Panc1 (cell line): ENCODE measurements around the gene NR1H4. TPM values are rescaled to one million over a fixed set of nuclear protein-coding genes. Genes with fewer than 3 reads are reported as not detected.
A peak's percentile ranks its signal among the peaks of the same experiment; 100 is the strongest.
"Not testable (repeated sequence)": the region's sequence is repeated elsewhere in the genome, so short reads cannot be mapped to it uniquely, and the experiment has no call there.

ENCODE experiments used
- ATAC-seq: fragments of 200-7000 bp; cut with Tn5 transposase; 2 replicates; pipeline ENCODE4 v1.9.1; 2020; ENCODE audit warnings: mild to moderate bottlenecking, moderate library complexity
- BruUV-seq: library from RNA; stranded (reverse); fragments of 400-500 nt; replicated peaks from 2 replicates; lab custom pipeline; 2021; lab: Mats Ljungman, UMichigan
- CTCF ChIA-PET: fragments of 300-600 bp; sonication (Branson Sonifier 250); formaldehyde crosslinking; loops from one replicate; lab custom pipeline; 2022; ENCODE audit warnings: antibody characterized with exemption; lab: Charles Lee
- POLR2A ChIA-PET: fragments of 300-600 bp; sonication (Branson Sonifier 250); formaldehyde crosslinking; loops from one replicate; lab custom pipeline; 2022; ENCODE audit warnings: antibody characterized with exemption; lab: Charles Lee
- DNase-seq: peaks from one replicate; pipeline ENCODE4 v3.0.0-alpha.2; 2010; ENCODE audit warnings: low read depth, low spot score
- H3K27ac ChIP-seq: 2 replicates; pipeline ENCODE4 v1.5.1; 2011; ENCODE audit warnings: mild to moderate bottlenecking, low read length, inconsistent platforms
- H3K27me3 ChIP-seq: fragments of 200-500 bp; sonication (Bioruptor generic); 2 replicates; pipeline ENCODE4 v1.6.0; 2014; ENCODE audit warnings: low read length, inconsistent platforms; ENCODE audit not compliant: control insufficient read depth, insufficient read depth
- H3K36me3 ChIP-seq: fragments of 200-500 bp; sonication (Bioruptor generic); 2 replicates; pipeline ENCODE4 v1.5.1; 2014; ENCODE audit warnings: inconsistent platforms, mild to moderate bottlenecking, low read length, moderate library complexity; ENCODE audit not compliant: control insufficient read depth, insufficient read depth
- H3K4me1 ChIP-seq: 2 replicates; pipeline ENCODE4 v1.5.1; 2011; ENCODE audit warnings: inconsistent platforms, mild to moderate bottlenecking, low read length, moderate library complexity; ENCODE audit not compliant: control insufficient read depth, insufficient read depth
- H3K4me3 ChIP-seq, 2 experiments: 2 replicates each; pipeline ENCODE4 v1.5.1; 2011 to 2012; ENCODE audit warnings: low read depth in 2 of 2, low read length in 2 of 2, mild to moderate bottlenecking in 2 of 2, inconsistent platforms in 1 of 2, moderate library complexity in 1 of 2
- H3K9me3 ChIP-seq: fragments of 200-500 bp; sonication (Bioruptor generic); 2 replicates; pipeline ENCODE4 v1.5.1; 2014; ENCODE audit warnings: low read depth, mild to moderate bottlenecking, inconsistent platforms, low read length, moderate library complexity; ENCODE audit not compliant: control insufficient read depth, insufficient read depth
- CTCF ChIP-seq: fragments of 450-650 bp; IDR thresholded peaks from 2 replicates; pipeline ENCODE4 v1.5.1; 2017; ENCODE audit warnings: mild to moderate bottlenecking
- POLR2AphosphoS5 ChIP-seq: IDR thresholded peaks from 2 replicates; pipeline ENCODE4 v1.6.1; 2012; ENCODE audit warnings: mild to moderate bottlenecking, low read depth, low read length, moderate library complexity
- REST ChIP-seq, 2 experiments: IDR thresholded peaks; 2 replicates each; pipeline ENCODE4 v1.6.1; 2011 to 2012; ENCODE audit warnings: low read depth in 2 of 2, control low read depth in 1 of 2, low read length in 1 of 2, mild to moderate bottlenecking in 1 of 2, moderate library complexity in 1 of 2; ENCODE audit not compliant: insufficient read depth in 1 of 2
- SIN3A ChIP-seq: IDR thresholded peaks from 2 replicates; pipeline ENCODE4 v1.6.1; 2012; ENCODE audit warnings: low read depth, mild to moderate bottlenecking, low read length, moderate library complexity, borderline replicate concordance; ENCODE audit not compliant: insufficient read depth
- TCF7L2 ChIP-seq: IDR thresholded peaks from 2 replicates; pipeline ENCODE4 v1.6.1; 2011; ENCODE audit warnings: mild to moderate bottlenecking, low read depth, low read length, inconsistent platforms
- in situ Hi-C: cut with HindIII; loops from 2 replicates; pipeline ENCODE4 v1.10.0; 2016; ENCODE audit warnings: low sequenced_read_pairs, low pct_unique_long_range_greater_than_20kb
- intact Hi-C: fragments of 100-400 bp; cut with micrococcal nuclease; formaldehyde crosslinking; loops from one replicate; pipeline ENCODE4 v1.10.0; 2022; ENCODE audit not compliant: unreplicated experiment
- total RNA-seq: library from RNA; stranded (reverse); gene quantifications from one replicate; pipeline ENCODE4 v1.2.1, GENCODE V29; 2021; ENCODE audit not compliant: unreplicated experiment

Gene NR1H4
- total RNA-seq, 1 experiment from 2014 or later, result not detected

- Histone ChIP-seq H3K9me3 (no peaks in the 10 kb centered on the region), H3K4me1 (no peaks in the 10 kb centered on the region), H3K27me3 (no peaks in the 10 kb centered on the region), H3K27ac (no peak overlapping the region), H3K36me3 (no peaks in the 10 kb centered on the region), H3K4me3 (no peak overlapping the region)
- POLR2A ChIA-PET, result no interaction called here
- in situ Hi-C loops (no loop called here), intact Hi-C loops (no loop called here)
- no TSS peak for BruUV-seq
- peak; percentile 68 for ATAC-seq
- DNase-seq, result peak; percentile 15
- TF ChIP-seq REST (IDR thresholded peaks at IDR 0.05; ENCODE audit: insufficient read depth in 1 of 2, low read depth in 2 of 2, low read length in 1 of 2) (no peak), CTCF (no peak), TCF7L2 (no peak), SIN3A (no peak), POLR2AphosphoS5 (no peak)
- CTCF ChIA-PET, result no interaction called here
These were observed 46.6 kb upstream of the NR1H4 start for GRCh38 chr12:100427078-100427477.

- POLR2A ChIA-PET, DNase-seq, in situ Hi-C loops, intact Hi-C loops, H3K36me3 ChIP-seq, H3K27me3 ChIP-seq, H3K9me3 ChIP-seq, ATAC-seq, BruUV-seq, CTCF ChIA-PET, H3K4me3 ChIP-seq, H3K27ac ChIP-seq, H3K4me1 ChIP-seq: not testable (repeated sequence)
These were observed 43.4 kb upstream of the NR1H4 start for GRCh38 chr12:100430251-100430650.

GRCh38 chr12:100433701-100434100 is 40.0 kb upstream of the NR1H4 start:
- ChIA-PET POLR2A (no interaction called here), CTCF (no interaction called here)
- no peak for DNase-seq
- in situ Hi-C loops, result no loop called here
- Histone ChIP-seq H3K36me3 (no peaks in the 10 kb centered on the region), H3K9me3 (no peaks in the 10 kb centered on the region), H3K27me3 (no peaks in the 10 kb centered on the region), H3K4me3 (no peak overlapping the region), H3K4me1 (no peaks in the 10 kb centered on the region), H3K27ac (no peak overlapping the region)
- ATAC-seq, result no peak
- BruUV-seq, result no TSS peak
- intact Hi-C loops, result no loop called here
- TF ChIP-seq REST (IDR thresholded peaks at IDR 0.05; ENCODE audit: insufficient read depth in 1 of 2, low read depth in 2 of 2, low read length in 1 of 2) (no peak), CTCF (no peak), POLR2AphosphoS5 (no peak), TCF7L2 (no peak), SIN3A (no peak)
